HG03066 (cell line): ENCODE measurements around the gene CACNG4.

Experiments used
- ATAC-seq: cut with Tn5 transposase; IDR thresholded peaks from one replicate; pipeline ENCODE4 v1.9.1; 2021; ENCODE audit warnings: low read depth; ENCODE audit not compliant: unreplicated experiment

CACNG4 gene

DNA sequence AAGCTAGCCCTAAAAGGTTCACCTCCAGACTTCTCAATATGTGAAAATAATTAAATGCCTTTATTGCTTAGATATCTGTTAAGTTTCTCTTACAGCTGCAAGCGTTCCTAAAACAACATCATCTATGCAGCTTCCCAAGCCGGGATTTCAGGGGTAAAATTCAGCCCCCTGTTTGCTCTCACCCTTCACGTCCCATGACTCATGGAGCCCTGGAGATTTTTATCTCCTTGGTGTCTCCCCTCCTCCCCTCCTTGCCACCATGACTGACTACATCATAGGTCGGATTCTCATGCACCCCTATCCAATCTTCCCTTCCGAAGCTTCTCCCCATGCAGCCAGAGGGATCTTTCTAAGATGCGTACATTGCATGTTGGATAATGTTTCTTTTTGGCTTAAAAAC lies 21.0 kb upstream of the CACNG4 start:
- no peak for ATAC-seq

DNA sequence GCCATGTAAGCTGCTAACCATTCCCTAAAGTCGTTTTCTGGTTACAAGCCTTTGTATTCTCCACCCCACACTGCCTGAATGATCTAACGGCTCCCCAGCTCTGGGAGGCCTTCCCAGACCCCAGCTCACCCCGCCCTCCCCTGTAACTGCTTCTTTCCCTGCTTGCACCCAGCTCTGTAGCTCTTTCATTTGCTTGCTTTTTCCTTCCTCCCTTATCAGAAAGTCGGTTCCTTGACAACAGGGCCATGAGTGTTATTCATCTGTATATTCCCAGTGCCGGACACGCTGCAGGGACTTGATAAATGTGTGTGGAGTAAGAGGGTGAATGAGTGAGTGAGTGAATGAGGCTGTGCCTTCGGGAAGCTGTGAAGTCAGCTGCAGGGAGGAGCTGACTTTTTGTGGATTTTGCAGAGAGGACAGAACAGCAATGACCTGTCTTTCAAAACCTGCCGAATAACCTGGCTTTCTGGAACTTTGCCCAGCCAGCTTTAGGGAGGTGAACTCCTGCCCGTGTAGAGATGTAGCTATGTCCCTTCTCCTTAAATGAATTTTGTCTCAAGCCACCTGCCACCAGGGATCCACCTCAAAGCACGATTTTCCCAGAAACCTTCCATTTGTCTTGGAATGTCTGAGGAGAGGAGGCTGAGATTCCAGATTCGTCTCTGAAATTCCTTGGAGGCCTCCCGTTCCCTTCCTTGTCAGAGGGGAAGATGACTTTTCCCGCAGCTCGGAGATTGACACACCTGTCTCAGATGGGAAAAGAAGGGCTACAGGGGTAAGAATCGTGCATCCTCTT lies 20.0 kb upstream of the CACNG4 start:
- no peak for ATAC-seq

DNA sequence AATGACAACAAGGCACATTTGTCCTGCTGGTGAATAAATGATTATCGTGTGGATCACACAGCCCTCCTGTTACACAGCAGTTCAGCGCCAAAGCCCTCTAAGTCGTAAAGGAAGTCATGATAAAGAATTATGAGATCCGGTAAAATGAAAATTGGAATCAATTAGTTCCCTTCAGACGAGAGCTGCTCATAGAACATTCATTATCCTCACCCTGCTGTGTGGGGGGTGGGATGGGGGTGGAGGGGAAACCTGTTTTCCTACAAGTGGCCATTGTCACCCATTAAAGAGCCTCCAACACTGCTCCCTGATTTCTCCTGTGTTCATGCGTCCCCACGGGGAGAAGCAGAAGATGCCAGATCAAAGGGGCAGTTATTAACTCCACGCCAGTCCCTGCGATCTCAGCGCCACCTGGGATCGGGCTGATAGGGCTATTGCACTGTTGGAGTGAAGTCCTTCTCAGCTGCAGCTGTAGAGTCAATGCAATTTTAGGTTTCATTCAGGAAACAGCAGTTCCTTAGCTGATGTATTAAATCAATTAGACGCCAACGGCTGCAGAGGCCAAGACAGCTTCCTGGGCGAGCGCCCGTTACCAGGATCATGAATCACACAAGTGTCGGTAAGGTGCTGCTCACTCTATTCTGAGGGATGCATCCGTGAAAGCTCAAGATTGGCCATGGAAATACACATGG lies 19.2 kb upstream of the CACNG4 start:
- ATAC-seq: no peak

DNA sequence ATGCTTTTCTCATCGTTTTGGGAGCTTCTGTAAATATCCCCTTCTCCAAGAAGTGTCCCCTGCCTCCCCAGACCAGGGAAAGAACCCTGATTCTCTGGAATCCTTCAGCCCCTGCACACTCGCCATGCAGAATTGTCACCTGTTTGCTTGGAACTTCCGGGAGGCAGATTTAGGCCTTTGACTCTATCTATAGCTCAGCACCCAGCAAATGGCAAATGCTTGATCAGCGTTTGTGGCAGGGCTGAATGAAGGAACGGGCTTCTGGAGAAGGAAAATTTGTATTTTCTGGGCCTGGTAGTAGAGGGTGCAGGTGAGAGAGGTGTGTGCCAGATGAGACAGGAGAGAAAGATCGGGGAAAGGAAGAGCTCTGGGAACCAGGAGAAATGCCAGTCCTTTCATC lies 18.3 kb upstream of the CACNG4 start:
- no peak for ATAC-seq

DNA sequence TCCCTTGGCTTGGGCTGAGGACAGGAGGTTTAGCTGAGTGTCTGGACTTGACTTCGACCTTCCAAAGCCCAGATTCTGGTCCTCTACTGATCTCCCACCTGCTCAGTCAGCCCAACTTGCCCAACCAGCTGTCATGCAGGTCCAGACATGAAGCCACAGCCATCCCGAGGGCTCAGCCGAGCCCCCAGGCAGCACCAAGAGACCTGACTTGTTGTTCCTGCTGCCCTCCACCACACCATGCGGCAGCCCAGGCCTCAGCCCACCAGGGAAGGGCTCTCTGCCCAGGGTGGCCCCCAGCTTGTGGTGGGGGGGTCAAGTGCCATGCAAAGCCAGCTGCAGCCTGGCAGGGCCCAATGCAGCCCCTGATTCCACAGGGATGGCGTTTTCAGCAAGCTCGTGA lies 17.2 kb upstream of the CACNG4 start:
- ATAC-seq: no peak

DNA sequence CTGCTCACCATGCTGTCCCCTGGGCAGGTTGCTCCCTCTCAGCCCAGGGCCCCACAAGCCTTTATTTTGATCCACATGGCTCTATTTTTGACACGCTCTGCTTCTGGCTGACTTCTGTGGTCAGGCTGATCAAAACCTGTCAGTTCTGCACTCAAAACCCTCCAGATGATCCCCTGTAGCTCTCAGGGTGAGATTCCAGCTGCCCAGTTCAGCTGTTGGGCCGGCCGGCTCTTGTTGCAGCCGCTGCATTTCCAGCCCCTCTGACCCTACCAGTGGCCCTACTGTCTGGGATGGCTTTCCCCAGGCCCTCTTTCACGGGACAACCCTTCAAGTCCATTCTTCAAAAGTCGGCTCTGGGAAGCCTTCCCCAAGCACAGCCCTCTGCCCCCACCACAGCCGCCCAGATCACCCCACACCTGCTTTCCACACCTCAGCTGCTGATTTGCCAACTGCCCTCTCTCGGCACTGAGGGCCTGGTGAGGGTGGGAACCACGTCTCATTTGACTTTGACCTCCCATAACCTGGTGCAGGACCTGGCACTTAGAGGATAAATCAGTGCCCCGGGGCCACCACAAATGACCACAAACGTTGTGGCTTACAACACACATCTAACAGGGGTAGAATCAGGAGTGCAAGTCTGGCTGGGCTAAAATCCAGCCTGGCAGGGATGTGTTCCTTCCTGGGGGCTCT lies 16.3 kb upstream of the CACNG4 start:
- no peak for ATAC-seq

DNA sequence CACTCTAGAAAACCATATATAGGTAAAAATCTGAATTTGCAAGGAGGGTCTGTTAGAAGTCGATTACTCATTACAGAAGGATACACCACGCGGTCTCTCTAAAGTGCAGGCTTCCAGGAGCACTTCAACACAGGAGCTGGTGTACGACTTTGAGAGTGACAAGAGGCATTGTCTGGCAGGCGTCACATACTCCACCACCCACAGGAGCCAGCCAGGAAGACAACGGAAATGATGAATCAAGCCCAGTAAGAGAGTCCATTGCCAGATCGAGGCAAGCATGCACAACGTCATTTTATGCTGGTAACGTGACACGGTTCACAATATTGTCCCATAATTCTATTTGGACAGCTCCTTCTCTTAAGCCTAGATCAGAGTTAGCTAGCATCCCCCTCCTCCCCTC lies 15.0 kb upstream of the CACNG4 start:
- ATAC-seq: no peak

DNA sequence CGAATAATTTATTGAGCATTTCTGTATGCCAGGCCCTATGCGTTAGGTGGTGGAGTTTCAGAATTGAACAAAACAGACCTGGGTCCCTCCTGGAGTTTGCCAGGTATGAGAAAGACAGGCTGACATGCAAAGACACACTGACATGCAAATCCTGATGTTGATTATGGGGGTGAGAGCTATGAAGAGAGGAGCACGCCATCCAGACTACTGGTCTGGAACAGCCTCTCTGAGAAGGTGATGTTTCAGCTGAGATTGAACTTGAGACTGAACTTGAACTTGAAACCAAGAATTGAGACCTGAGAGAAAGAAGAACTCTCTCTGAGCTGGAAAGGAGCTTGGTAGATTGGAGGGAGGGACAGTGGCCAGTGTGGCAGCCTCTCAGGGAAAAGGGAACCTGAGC lies 14.2 kb upstream of the CACNG4 start:
- no peak for ATAC-seq

DNA sequence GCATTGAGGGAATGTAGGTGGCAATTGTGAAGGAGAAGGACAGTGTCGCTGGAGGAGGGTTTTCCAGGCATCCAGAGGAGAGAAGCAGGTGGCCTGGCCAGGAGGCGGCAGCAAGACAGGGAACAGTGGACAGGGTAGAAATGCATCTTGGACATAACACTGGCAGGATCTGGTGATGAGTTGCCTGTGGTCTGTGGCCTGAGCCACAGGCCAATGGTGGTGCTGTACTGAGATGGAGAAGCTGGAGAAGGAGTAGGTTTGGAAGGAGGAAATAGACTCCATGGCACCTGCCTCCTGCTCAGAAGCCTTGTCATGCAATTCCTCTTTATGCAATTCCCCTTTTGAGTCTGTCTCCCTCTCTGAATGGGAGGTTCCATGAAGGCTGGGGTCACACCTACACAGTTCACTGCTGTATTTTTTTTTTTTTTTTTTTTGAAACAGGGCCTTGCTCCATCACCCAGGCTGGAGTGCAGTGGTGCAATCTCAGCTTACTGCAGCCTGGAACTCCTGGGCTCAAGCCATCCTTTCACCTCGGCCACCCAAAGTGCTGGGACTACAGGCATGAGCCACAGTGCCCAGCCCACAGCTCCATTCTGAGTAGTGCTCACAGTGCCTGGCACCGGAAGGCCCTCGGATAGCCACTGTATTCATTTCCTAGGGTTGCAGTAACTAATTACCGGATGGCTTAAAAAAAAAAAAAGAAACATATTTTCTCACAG lies 13.5 kb upstream of the CACNG4 start:
- no peak for ATAC-seq

DNA sequence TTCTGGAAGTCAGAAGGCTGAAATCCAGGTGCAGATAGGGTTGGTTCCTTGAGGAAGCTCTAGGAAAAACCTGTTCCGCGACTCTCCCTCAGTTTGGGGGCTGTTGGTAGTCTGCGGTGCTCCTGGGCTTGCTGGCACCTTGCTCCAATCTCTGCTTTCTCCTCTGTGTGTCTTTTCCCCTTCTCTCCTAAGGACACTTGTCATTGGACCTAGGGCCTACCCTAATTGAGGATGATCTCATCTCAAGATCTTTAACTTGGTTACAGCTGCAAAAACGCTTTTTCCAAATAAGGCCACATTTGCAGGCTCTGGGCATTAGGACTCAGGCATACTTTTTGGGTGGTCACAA lies 12.9 kb upstream of the CACNG4 start:
- no peak for ATAC-seq

DNA sequence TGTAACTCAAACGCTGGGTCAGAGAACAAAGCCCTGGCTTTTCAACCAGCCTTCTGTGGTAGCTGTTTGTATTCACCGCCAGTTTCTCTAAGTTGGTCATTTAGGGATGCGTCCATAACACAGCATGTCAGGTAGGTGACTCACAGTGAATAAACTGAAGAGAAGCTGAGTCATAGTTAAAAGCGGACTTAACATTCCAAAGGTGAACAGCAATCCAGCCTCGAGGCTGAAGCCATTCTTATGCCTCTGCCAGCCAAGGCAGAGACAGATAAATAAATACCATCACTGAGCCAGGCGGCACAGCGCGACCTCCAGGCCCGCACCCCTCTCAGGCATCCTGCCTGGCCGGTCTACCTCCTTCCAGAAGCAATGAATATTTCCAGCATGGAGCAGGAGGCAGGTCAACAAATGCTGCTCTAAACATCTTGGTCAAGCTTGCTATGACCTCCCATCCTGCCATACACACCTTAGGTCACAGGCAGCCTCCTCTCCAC lies 12.4 kb upstream of the CACNG4 start:
- no peak for ATAC-seq

DNA sequence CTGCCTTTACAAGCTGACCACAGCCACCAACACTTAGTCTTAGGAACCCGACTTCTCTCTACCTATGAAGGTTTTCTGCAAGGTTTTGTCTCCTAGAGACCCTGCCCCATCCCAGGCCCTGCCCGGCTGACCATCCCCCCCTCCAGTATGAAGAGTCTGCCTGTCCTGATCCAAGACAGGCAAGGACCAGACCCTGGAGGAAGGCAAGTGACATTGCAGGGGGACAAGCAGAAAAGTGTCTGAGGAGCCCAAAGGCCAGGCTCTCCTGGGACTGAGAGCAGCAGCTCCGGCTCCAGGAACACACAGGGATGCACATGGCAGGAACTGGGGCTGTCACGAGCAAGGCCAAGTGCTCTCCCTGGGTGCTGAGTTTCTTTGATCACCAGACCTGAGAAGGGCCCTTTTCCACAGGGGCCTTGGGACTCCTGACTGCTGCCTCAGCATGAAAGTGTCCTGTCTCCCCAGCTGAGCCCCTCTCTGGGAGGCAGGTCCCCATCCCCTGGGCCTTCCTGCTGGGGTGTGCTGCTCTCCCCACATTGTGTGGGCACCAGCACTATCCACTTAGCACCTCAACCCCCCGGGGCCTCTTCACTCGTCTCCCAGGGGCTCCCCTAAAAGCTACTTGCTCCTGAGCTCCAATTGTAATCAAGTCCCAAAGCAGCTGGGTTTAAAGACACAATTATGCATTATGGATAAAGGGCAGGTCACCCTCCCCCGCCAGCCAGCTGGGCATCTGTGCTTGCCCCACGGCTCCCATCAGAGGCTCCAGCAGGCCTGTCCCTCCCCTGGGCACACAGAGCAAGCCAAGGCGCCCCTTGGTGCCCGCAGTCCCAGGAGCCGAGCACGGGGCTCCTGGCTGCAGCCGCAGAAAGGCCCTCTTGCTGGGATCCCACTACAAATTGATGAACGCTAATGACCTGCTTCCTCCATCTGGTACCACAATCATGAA lies 11.6 kb upstream of the CACNG4 start:
- no peak for ATAC-seq

DNA sequence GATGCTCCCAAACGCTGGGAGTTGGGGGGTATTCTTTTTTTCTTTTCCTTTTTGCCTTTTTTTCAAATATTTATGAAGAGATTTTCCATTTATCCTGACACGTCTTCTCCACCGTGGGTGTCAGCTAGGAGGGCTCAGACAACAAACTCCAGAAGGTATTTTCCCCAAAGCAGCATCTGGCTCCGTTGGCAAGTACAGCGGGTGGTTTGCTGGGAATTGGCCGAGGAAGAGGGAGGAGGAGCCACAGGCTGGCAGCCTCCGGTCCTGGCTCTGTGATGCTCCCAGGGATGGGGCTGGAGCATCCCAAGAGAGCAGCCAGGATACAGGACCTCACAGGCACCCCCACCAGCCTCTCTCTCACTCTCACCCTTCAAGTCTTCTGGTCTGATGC lies 10.9 kb upstream of the CACNG4 start:
- ATAC-seq: no peak

DNA sequence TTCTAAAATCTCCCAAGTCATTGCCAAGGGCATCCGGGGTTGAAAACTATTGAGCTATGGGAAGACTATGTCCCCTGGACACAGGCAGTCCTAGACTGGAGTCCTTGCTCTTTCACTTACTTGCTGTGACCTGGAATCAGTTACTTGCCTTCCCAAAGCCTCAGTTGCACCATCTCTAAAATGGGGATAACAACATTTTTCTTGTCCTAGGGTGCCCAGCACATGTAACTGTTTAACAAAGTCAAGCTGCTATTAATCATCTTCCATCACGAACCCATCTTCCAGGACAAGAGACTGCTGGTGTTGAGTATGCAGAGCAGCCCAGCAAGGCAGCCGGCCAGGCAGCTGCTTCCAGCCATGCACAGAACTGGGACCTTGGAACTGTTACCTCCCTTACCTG lies 9.9 kb upstream of the CACNG4 start:
- ATAC-seq: no peak

DNA sequence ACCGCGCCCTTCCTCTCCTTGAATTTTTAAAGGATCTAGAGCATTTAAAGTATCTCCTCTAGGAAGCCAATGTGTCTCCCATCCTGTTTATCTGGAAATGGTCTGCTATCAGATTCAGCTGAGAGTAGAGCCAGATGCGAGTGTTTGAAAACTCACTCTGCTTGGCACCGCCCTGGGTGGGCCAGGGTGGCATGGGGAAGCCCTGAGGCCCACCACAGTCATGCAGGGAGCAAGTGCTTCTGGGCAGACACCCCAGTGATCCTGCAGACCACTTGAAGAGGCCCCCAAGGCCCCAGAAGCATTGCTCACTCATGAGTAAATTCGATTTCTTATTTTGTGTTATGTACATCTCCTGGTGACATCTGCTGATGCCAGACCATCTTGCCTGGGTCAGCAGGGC lies 8.7 kb upstream of the CACNG4 start:
- ATAC-seq: no peak

DNA sequence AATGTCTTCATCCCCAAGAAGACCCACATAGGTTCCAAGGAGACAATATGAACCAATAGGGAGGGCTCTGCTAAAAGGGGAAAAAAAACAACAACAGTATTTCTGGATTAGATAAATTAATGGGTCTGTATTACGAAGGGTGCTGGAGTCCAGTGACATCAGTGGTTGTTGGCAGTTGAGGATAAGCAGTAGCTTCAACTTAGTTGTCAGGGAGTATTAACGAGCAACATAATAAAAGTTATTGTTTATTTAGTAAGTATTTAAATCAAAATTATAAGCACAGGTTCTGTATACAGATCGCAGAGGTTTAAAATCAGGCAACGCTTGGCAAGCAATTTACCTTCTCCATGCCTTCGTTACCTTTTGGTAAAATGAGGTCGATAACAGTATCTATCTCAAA lies 7.6 kb upstream of the CACNG4 start:
- no peak for ATAC-seq

DNA sequence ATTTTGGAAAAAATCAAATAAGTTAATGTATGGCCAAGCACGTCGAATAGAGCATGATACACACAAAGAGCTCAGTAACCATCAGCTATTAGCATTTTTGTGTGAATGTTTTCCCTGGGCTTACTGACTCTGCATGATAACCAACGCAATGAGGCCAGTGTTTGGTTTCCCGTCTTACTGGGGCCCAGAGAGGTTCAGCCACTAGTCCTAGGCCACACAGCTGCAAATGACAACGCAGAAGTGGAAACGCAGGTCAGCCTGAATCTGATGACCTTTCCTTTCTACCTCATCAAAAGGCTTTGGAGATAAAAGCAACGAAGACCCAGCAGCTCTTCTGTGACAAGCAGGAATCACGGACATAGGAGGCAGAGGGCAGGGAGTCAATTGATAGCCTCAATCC lies 7.2 kb upstream of the CACNG4 start:
- no peak for ATAC-seq

DNA sequence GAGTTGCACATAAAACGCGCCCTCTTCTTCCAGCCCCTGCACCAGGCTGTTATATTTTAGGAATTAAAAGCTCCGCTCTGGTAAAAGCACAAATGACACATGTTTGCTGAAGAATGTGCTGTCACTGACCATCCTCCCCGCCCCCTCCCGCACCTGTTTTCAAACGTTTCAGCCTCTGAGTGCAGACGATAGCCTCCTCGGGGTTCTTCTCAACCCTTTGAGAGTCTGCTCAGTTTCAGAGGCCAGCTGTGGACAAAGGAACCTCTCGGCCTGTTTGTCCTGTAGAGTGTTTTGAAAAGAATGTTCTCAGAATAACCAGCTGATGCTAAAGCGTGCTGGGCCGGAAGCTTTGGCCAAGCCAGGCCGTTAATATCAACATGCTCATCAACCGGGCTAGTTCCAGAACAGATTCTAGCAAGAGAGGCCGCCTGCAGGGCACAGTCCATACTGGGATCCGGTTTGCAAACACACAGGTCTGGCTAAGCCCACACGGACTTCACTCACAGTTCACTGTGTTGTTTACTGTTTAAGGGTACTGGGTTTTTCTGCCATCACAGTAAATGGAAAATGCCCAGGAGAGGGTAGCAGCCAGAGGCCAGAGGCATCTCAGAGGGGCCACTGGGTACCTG lies 6.4 kb upstream of the CACNG4 start:
- ATAC-seq: no peak

DNA sequence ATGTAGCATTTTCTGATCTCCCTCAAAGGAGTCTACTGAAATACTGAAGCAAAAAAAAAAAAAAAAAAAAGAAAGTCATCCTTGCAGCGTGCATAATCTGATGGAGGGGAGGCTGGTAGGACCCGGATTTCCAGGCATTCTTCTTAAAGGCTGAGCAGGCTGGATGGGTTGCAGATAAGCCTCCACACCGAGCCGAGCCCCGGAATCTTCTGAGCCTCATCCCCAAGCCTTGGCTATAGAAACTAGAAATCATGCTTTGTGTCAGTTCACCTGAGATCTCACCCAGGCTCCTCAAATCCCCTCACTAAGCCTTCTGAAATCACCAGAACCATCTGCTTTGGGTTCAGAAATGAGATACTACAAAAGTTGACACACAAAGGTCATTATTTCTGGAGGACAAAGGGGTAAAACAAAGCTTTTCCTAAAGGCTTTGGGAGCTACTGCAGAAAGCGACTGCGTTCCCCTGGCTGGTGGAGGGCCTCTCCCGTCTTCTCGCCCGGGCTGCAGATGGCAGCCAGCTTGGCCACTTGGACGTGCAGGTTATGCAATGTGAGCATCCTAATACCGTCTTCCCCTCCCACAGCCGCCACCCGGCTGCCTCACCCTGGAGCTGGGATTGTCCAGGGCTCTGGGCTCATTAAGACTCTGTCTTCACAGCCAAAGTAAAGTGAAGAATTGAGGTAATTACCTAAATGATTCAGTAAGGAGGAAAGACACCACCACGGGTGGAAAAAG lies 4.7 kb upstream of the CACNG4 start:
- ATAC-seq: no peak
